ENCODE results near the gene IST1.

DNA sequence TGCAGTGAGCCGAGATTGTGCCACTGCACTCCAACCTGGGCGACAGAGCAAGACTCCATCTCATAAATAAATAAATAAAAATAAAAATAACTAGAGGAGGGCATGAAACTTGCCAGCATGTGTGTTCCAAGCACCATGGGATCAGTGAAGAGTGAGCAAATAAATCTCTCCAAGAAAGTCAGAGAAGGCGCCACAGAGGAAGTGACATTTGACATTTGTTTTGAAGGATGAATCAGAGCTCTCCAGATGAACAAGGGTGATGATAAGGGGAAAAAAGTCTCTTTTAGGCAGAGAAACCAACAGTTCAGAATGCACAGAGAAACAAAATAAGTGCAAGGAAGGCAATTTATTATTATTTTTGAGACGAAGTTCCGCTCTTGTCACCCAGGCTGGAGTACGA lies 50.3 kb downstream of the IST1 start:
- TF ChIP-seq POLR2A (IDR thresholded peaks at IDR 0.05): no peak
- TF ChIP-seq, protein P1, sequence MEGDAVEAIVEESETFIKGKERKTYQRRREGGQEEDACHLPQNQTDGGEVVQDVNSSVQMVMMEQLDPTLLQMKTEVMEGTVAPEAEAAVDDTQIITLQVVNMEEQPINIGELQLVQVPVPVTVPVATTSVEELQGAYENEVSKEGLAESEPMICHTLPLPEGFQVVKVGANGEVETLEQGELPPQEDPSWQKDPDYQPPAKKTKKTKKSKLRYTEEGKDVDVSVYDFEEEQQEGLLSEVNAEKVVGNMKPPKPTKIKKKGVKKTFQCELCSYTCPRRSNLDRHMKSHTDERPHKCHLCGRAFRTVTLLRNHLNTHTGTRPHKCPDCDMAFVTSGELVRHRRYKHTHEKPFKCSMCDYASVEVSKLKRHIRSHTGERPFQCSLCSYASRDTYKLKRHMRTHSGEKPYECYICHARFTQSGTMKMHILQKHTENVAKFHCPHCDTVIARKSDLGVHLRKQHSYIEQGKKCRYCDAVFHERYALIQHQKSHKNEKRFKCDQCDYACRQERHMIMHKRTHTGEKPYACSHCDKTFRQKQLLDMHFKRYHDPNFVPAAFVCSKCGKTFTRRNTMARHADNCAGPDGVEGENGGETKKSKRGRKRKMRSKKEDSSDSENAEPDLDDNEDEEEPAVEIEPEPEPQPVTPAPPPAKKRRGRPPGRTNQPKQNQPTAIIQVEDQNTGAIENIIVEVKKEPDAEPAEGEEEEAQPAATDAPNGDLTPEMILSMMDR (IDR thresholded peaks at IDR 0.05): no peak

Data from thyroid gland (tissue), 4 donors.